ENCODE data around the gene ZDHHC11B. TPM values are rescaled to one million over a fixed set of nuclear protein-coding genes. Genes with fewer than 3 reads are reported as not detected.
A peak's percentile ranks its signal among the peaks of the same experiment; 100 is the strongest.

The ZDHHC11B gene
- total RNA-seq, 1 donor from 2014 or later: 2.7 TPM

GRCh38 chr5:673161-673830 is 111.2 kb downstream of the ZDHHC11B start:
- no peak for DNase-seq (ENCODE audit: extremely low spot score in 2 of 2)
- H3K27ac ChIP-seq: no peak overlapping the region
- peaks cover 39% of the 10 kb centered on the region for H3K4me1 ChIP-seq
- H3K36me3 ChIP-seq: no peaks in the 10 kb centered on the region
- intact Hi-C loops (cut with DNase I): loop anchor here (5.0 kb wide), 2 partner anchors 109 to 229 kb away; partner anchors contain the start of gene ZDHHC11B
- H3K9me3 ChIP-seq: no peaks in the 10 kb centered on the region
- H3K4me3 ChIP-seq: peak overlapping the region in 1 of 2 donors; percentile 4
- TF ChIP-seq CTCF (IDR thresholded peaks at IDR 0.05) (no peak), POLR2A (IDR thresholded peaks at IDR 0.05) (no peak), POLR2AphosphoS5 (IDR thresholded peaks at IDR 0.05; ENCODE audit: insufficient read depth in 1 of 2, low read depth in 1 of 2) (no peak)
- H3K27me3 ChIP-seq: no peaks in the 10 kb centered on the region

GRCh38 chr5:672329-673160 is 112.0 kb downstream of the ZDHHC11B start:
- Histone ChIP-seq H3K27ac (no peak overlapping the region), H3K9me3 (no peaks in the 10 kb centered on the region), H3K36me3 (no peaks in the 10 kb centered on the region), H3K27me3 (no peaks in the 10 kb centered on the region), H3K4me3 (peak overlapping the region; percentile 4 to 28), H3K4me1 (peaks cover 39% of the 10 kb centered on the region)
- TF ChIP-seq POLR2A (IDR thresholded peaks at IDR 0.05) (no peak), CTCF (IDR thresholded peaks at IDR 0.05) (no peak), POLR2AphosphoS5 (IDR thresholded peaks at IDR 0.05; ENCODE audit: insufficient read depth in 1 of 2, low read depth in 1 of 2) (no peak)
- intact Hi-C loops (cut with DNase I): loop anchor here (5.0 kb wide), 2 partner anchors 110 to 230 kb away; partner anchors contain the start of gene ZDHHC11B
- DNase-seq (ENCODE audit: extremely low spot score in 2 of 2): no peak

GRCh38 chr5:671459-672328 is 112.8 kb downstream of the ZDHHC11B start:
- H3K27ac ChIP-seq: no peak overlapping the region
- no peak for DNase-seq (ENCODE audit: extremely low spot score in 2 of 2)
- H3K4me1 ChIP-seq: peaks cover 39% of the 10 kb centered on the region
- intact Hi-C loops (cut with DNase I): loop anchor here (5.0 kb wide), 2 partner anchors 111 to 231 kb away; partner anchors contain the start of gene ZDHHC11B
- H3K9me3 ChIP-seq: no peaks in the 10 kb centered on the region
- no peaks in the 10 kb centered on the region for H3K36me3 ChIP-seq
- H3K4me3 ChIP-seq: peak overlapping the region in 1 of 2 donors; percentile 28
- no peaks in the 10 kb centered on the region for H3K27me3 ChIP-seq
- TF ChIP-seq POLR2A (IDR thresholded peaks at IDR 0.05): no peak
- TF ChIP-seq CTCF (IDR thresholded peaks at IDR 0.05): peak; percentile 77 to 81 (median 78)

GRCh38 chr5:670396-671270 is 113.9 kb downstream of the ZDHHC11B start:
- Histone ChIP-seq H3K36me3 (peaks cover 0 to 5% of the 10 kb centered on the region in 2 donors), H3K27ac (no peak overlapping the region), H3K9me3 (no peaks in the 10 kb centered on the region), H3K4me1 (peaks cover 39% of the 10 kb centered on the region), H3K27me3 (no peaks in the 10 kb centered on the region), H3K4me3 (no peak overlapping the region)
- no peak for DNase-seq (ENCODE audit: extremely low spot score in 2 of 2)
- intact Hi-C loops (cut with DNase I): loop anchor here (5.0 kb wide), 2 partner anchors 112 to 232 kb away; partner anchors contain the start of gene ZDHHC11B
- TF ChIP-seq POLR2A (IDR thresholded peaks at IDR 0.05) (no peak), POLR2AphosphoS5 (IDR thresholded peaks at IDR 0.05; ENCODE audit: insufficient read depth in 1 of 2, low read depth in 1 of 2) (no peak), CTCF (IDR thresholded peaks at IDR 0.05) (no peak)
